ENCODE results near the gene SH3BP4.

SH3BP4 gene

GRCh38 chr2:235098736-235099494 is 147.1 kb downstream of the SH3BP4 start:
- H3K36me3 ChIP-seq (replicated peaks; ENCODE audit: low read depth, low read length) = no peaks in the 10 kb centered on the region
- no peak overlapping the region for H2AFZ ChIP-seq (ENCODE audit: low read depth, low read length)
- no peaks in the 10 kb centered on the region for H3K79me2 ChIP-seq (ENCODE audit: low read length)
- H3K4me2 ChIP-seq (ENCODE audit: low read length) = no peak overlapping the region
- no peaks in the 10 kb centered on the region for H3K4me1 ChIP-seq (ENCODE audit: low read length)
- H3K9me3 ChIP-seq (ENCODE audit: insufficient read depth, low read length) = no peaks in the 10 kb centered on the region
- TF ChIP-seq CTCF (IDR thresholded peaks at IDR 0.05; ENCODE audit: low read depth, low read length) (no peak), EZH2phosphoT487 (IDR thresholded peaks at IDR 0.05; ENCODE audit: low read depth) (no peak)
- H3K27ac ChIP-seq (ENCODE audit: low read length) = no peak overlapping the region
- no peaks in the 10 kb centered on the region for H3K27me3 ChIP-seq (ENCODE audit: low read depth, low read length)
- no peaks in the 10 kb centered on the region for H4K20me1 ChIP-seq (ENCODE audit: insufficient read depth, low read length)
- H3K4me3 ChIP-seq (ENCODE audit: low read length) = no peak overlapping the region
- H3K9ac ChIP-seq (ENCODE audit: low read length) = no peak overlapping the region

- Histone ChIP-seq H3K4me1 (ENCODE audit: low read length) (no peaks in the 10 kb centered on the region), H4K20me1 (ENCODE audit: insufficient read depth, low read length) (no peaks in the 10 kb centered on the region), H2AFZ (ENCODE audit: low read depth, low read length) (no peak overlapping the region), H3K9ac (ENCODE audit: low read length) (no peak overlapping the region), H3K79me2 (ENCODE audit: low read length) (no peaks in the 10 kb centered on the region), H3K4me2 (ENCODE audit: low read length) (no peak overlapping the region), H3K27ac (ENCODE audit: low read length) (no peak overlapping the region), H3K27me3 (ENCODE audit: low read depth, low read length) (no peaks in the 10 kb centered on the region), H3K4me3 (ENCODE audit: low read length) (no peak overlapping the region), H3K9me3 (ENCODE audit: insufficient read depth, low read length) (no peaks in the 10 kb centered on the region), H3K36me3 (replicated peaks; ENCODE audit: low read depth, low read length) (no peaks in the 10 kb centered on the region)
- TF ChIP-seq CTCF (IDR thresholded peaks at IDR 0.05; ENCODE audit: low read depth, low read length) (no peak), EZH2phosphoT487 (IDR thresholded peaks at IDR 0.05; ENCODE audit: low read depth) (no peak)
Measured at GRCh38 chr2:235102896-235103295, 151.1 kb downstream of the SH3BP4 start.
